Keratinocyte (primary cell): Measurements from ENCODE around the gene BCHE. TPM values are rescaled to one million over a fixed set of nuclear protein-coding genes. Genes with fewer than 3 reads are reported as not detected.

Source experiments
- DNase-seq: peaks from one replicate; pipeline ENCODE4 v3.0.0-alpha.2; 2011; ENCODE audit warnings: low read depth, missing footprints, low spot score
- FAIRE-seq: peaks from 2 replicates; lab custom pipeline; 2011; peaks lifted over from hg19 to GRCh38; lab: Jason Lieb, UNC
- H2AFZ ChIP-seq: 2 replicates; pipeline ENCODE4 v1.6.0; 2012; ENCODE audit warnings: low read length, control low read depth, inconsistent platforms; ENCODE audit not compliant: control insufficient read depth
- H3K27ac ChIP-seq: 2 replicates; pipeline ENCODE4 v1.5.1; 2011; ENCODE audit warnings: low read length; ENCODE audit not compliant: control insufficient read depth, insufficient read depth
- H3K27me3 ChIP-seq: 3 replicates; pipeline ENCODE4 v1.6.0; 2011; ENCODE audit warnings: low read length; ENCODE audit not compliant: control insufficient read depth, insufficient read depth; ENCODE audit errors: extremely low read depth
- H3K36me3 ChIP-seq, 2 experiments: 2 replicates in 1 of 2; 3 replicates in 1 of 2; pipeline ENCODE4 v1.5.1; 2011; ENCODE audit warnings: low read length in 2 of 2, mild to moderate bottlenecking in 1 of 2; ENCODE audit not compliant: control insufficient read depth in 2 of 2, insufficient read depth in 2 of 2; ENCODE audit errors: extremely low read depth in 1 of 2
- H3K4me1 ChIP-seq: 3 replicates; pipeline ENCODE4 v1.5.1; 2011; ENCODE audit warnings: low read length; ENCODE audit not compliant: control insufficient read depth, insufficient read depth; ENCODE audit errors: extremely low read depth
- H3K4me2 ChIP-seq: 3 replicates; pipeline ENCODE4 v1.6.0; 2011; ENCODE audit warnings: low read depth, low read length; ENCODE audit not compliant: control insufficient read depth, insufficient read depth; ENCODE audit errors: extremely low read depth
- H3K4me3 ChIP-seq, 3 experiments: fragments of 200-600 bp in 1 of 3; sonication (generic) in 1 of 3; 2 replicates in 2 of 3; 3 replicates in 1 of 3; pipeline ENCODE4 v1.5.1; 2011 to 2016; ENCODE audit warnings: low read length in 3 of 3, mild to moderate bottlenecking in 3 of 3, control low read depth in 2 of 3, inconsistent platforms in 1 of 3, low read depth in 1 of 3, mixed read lengths in 1 of 3, mixed run types in 1 of 3, moderate library complexity in 1 of 3; ENCODE audit not compliant: control insufficient read depth in 2 of 3, insufficient read depth in 2 of 3; ENCODE audit errors: extremely low read depth in 1 of 3
- H3K79me2 ChIP-seq: 2 replicates; pipeline ENCODE4 v1.6.0; 2012; ENCODE audit warnings: low read length; ENCODE audit not compliant: control insufficient read depth, insufficient read depth
- H3K9ac ChIP-seq: 3 replicates; pipeline ENCODE4 v1.6.0; 2011; ENCODE audit warnings: low read length; ENCODE audit not compliant: control insufficient read depth, insufficient read depth; ENCODE audit errors: extremely low read depth
- H3K9me1 ChIP-seq: 3 replicates; pipeline ENCODE4 v1.6.0; 2011; ENCODE audit warnings: low read length; ENCODE audit not compliant: control insufficient read depth, insufficient read depth; ENCODE audit errors: extremely low read depth
- H3K9me3 ChIP-seq: 2 replicates; pipeline ENCODE4 v1.5.1; 2012; ENCODE audit warnings: low read depth, low read length; ENCODE audit not compliant: control insufficient read depth
- H4K20me1 ChIP-seq: 3 replicates; pipeline ENCODE4 v1.6.0; 2011; ENCODE audit warnings: low read length; ENCODE audit not compliant: control insufficient read depth, insufficient read depth; ENCODE audit errors: extremely low read depth
- CTCF ChIP-seq, 3 experiments: IDR thresholded peaks in 1 of 3; conservative IDR thresholded peaks in 1 of 3; optimal IDR thresholded peaks in 1 of 3; 2 replicates in 2 of 3; 3 replicates in 1 of 3; pipeline versions ENCODE3 to v1.5.1; 2011; ENCODE audit warnings: low read length in 3 of 3, mild to moderate bottlenecking in 3 of 3, moderate library complexity in 2 of 3, control low read depth in 1 of 3, inconsistent platforms in 1 of 3; ENCODE audit not compliant: insufficient read depth in 2 of 3; ENCODE audit errors: extremely low read depth in 1 of 3
- EZH2 ChIP-seq: IDR thresholded peaks from one replicate; pipeline ENCODE4 v1.6.1; 2012; ENCODE audit warnings: inconsistent platforms, mild to moderate bottlenecking, low read length, moderate library complexity
- dilution Hi-C: fragments of 300-500 bp; cut with MboI; formaldehyde crosslinking; loops from one replicate; pipeline ENCODE4 v1.7.0; 2020; ENCODE audit warnings: low sequenced_read_pairs; ENCODE audit not compliant: extremely low pct_ligation_motif_present
- polyA plus RNA-seq, 5 experiments: library from polyadenylated mRNA; depleted of rRNA in 3 of 5; stranded (reverse) in 3 of 5; stranded (forward) in 1 of 5; unstranded in 1 of 5; fragments of >200 nt; gene quantifications; 1 replicate in 1 of 5; 2 replicates in 3 of 5; 3 replicates in 1 of 5; pipeline versions ENCODE4 v1.2.1 to v1.2.3, GENCODE V29; 2011 to 2012; ENCODE audit warnings: missing spikeins in 2 of 5, low read depth in 1 of 5, low replicate concordance in 1 of 5

The BCHE gene
- polyA plus RNA-seq, 1 donor (not counting 4 experiments of a cell fraction or from before 2014, with no cell fraction given), result 2.0 TPM

- Histone ChIP-seq H4K20me1 (no peaks in the 10 kb centered on the region), H3K4me2 (no peak overlapping the region), H3K79me2 (no peaks in the 10 kb centered on the region), H3K9ac (no peak overlapping the region), H3K9me3 (no peaks in the 10 kb centered on the region), H3K4me1 (no peaks in the 10 kb centered on the region), H3K27me3 (no peaks in the 10 kb centered on the region), H3K36me3 (no peaks in the 10 kb centered on the region), H3K4me3 (no peak overlapping the region), H3K9me1 (no peaks in the 10 kb centered on the region), H2AFZ (no peak overlapping the region), H3K27ac (no peak overlapping the region)
- dilution Hi-C loops, result no loop called here
- FAIRE-seq (no peak), DNase-seq (no peak)
- TF ChIP-seq EZH2, result no peak
- TF ChIP-seq CTCF (optimal IDR thresholded peaks at IDR 0.05 in 1 of 3, IDR thresholded peaks at IDR 0.05 in 1 of 3, conservative IDR thresholded peaks at IDR 0.05 in 1 of 3; ENCODE audit: extremely low read depth in 1 of 3, insufficient read depth in 2 of 3, low read length in 3 of 3), result no peak
Measured at GRCh38 chr3:165746874-165747273, 90.3 kb downstream of the BCHE start.

- Histone ChIP-seq H3K4me1 (no peaks in the 10 kb centered on the region), H3K79me2 (no peaks in the 10 kb centered on the region), H3K9me1 (no peaks in the 10 kb centered on the region), H3K9ac (no peak overlapping the region), H2AFZ (no peak overlapping the region), H3K4me2 (no peak overlapping the region), H3K4me3 (no peak overlapping the region), H3K36me3 (no peaks in the 10 kb centered on the region), H3K9me3 (no peaks in the 10 kb centered on the region), H4K20me1 (no peaks in the 10 kb centered on the region), H3K27ac (no peak overlapping the region), H3K27me3 (no peaks in the 10 kb centered on the region)
- DNase-seq (no peak), FAIRE-seq (no peak)
- TF ChIP-seq EZH2 (no peak), CTCF (optimal IDR thresholded peaks at IDR 0.05 in 1 of 3, IDR thresholded peaks at IDR 0.05 in 1 of 3, conservative IDR thresholded peaks at IDR 0.05 in 1 of 3; ENCODE audit: extremely low read depth in 1 of 3, insufficient read depth in 2 of 3, low read length in 3 of 3) (no peak)
- dilution Hi-C loops, result no loop called here
Measured at GRCh38 chr3:165744025-165744424, 93.2 kb downstream of the BCHE start.
